Keratinocyte (primary cell): ENCODE data around the gene LDLRAD2. TPM values are rescaled to one million over a fixed set of nuclear protein-coding genes. Genes with fewer than 3 reads are reported as not detected.
"Not testable (repeated sequence)": the region's sequence is repeated elsewhere in the genome, so short reads cannot be mapped to it uniquely, and the experiment has no call there.

Source experiments
- DNase-seq: peaks from one replicate; pipeline ENCODE4 v3.0.0-alpha.2; 2011; ENCODE audit warnings: low read depth, missing footprints, low spot score
- FAIRE-seq: peaks from 2 replicates; lab custom pipeline; 2011; peaks lifted over from hg19 to GRCh38; lab: Jason Lieb, UNC
- H2AFZ ChIP-seq: 2 replicates; pipeline ENCODE4 v1.6.0; 2012; ENCODE audit warnings: low read length, control low read depth, inconsistent platforms; ENCODE audit not compliant: control insufficient read depth
- H3K27ac ChIP-seq: 2 replicates; pipeline ENCODE4 v1.5.1; 2011; ENCODE audit warnings: low read length; ENCODE audit not compliant: control insufficient read depth, insufficient read depth
- H3K27me3 ChIP-seq: 3 replicates; pipeline ENCODE4 v1.6.0; 2011; ENCODE audit warnings: low read length; ENCODE audit not compliant: control insufficient read depth, insufficient read depth; ENCODE audit errors: extremely low read depth
- H3K36me3 ChIP-seq, 2 experiments: 2 replicates in 1 of 2; 3 replicates in 1 of 2; pipeline ENCODE4 v1.5.1; 2011; ENCODE audit warnings: low read length in 2 of 2, mild to moderate bottlenecking in 1 of 2; ENCODE audit not compliant: control insufficient read depth in 2 of 2, insufficient read depth in 2 of 2; ENCODE audit errors: extremely low read depth in 1 of 2
- H3K4me1 ChIP-seq: 3 replicates; pipeline ENCODE4 v1.5.1; 2011; ENCODE audit warnings: low read length; ENCODE audit not compliant: control insufficient read depth, insufficient read depth; ENCODE audit errors: extremely low read depth
- H3K4me2 ChIP-seq: 3 replicates; pipeline ENCODE4 v1.6.0; 2011; ENCODE audit warnings: low read depth, low read length; ENCODE audit not compliant: control insufficient read depth, insufficient read depth; ENCODE audit errors: extremely low read depth
- H3K4me3 ChIP-seq, 3 experiments: fragments of 200-600 bp in 1 of 3; sonication (generic) in 1 of 3; 2 replicates in 2 of 3; 3 replicates in 1 of 3; pipeline ENCODE4 v1.5.1; 2011 to 2016; ENCODE audit warnings: low read length in 3 of 3, mild to moderate bottlenecking in 3 of 3, control low read depth in 2 of 3, inconsistent platforms in 1 of 3, low read depth in 1 of 3, mixed read lengths in 1 of 3, mixed run types in 1 of 3, moderate library complexity in 1 of 3; ENCODE audit not compliant: control insufficient read depth in 2 of 3, insufficient read depth in 2 of 3; ENCODE audit errors: extremely low read depth in 1 of 3
- H3K79me2 ChIP-seq: 2 replicates; pipeline ENCODE4 v1.6.0; 2012; ENCODE audit warnings: low read length; ENCODE audit not compliant: control insufficient read depth, insufficient read depth
- H3K9ac ChIP-seq: 3 replicates; pipeline ENCODE4 v1.6.0; 2011; ENCODE audit warnings: low read length; ENCODE audit not compliant: control insufficient read depth, insufficient read depth; ENCODE audit errors: extremely low read depth
- H3K9me1 ChIP-seq: 3 replicates; pipeline ENCODE4 v1.6.0; 2011; ENCODE audit warnings: low read length; ENCODE audit not compliant: control insufficient read depth, insufficient read depth; ENCODE audit errors: extremely low read depth
- H3K9me3 ChIP-seq: 2 replicates; pipeline ENCODE4 v1.5.1; 2012; ENCODE audit warnings: low read depth, low read length; ENCODE audit not compliant: control insufficient read depth
- H4K20me1 ChIP-seq: 3 replicates; pipeline ENCODE4 v1.6.0; 2011; ENCODE audit warnings: low read length; ENCODE audit not compliant: control insufficient read depth, insufficient read depth; ENCODE audit errors: extremely low read depth
- EZH2 ChIP-seq: IDR thresholded peaks from one replicate; pipeline ENCODE4 v1.6.1; 2012; ENCODE audit warnings: inconsistent platforms, mild to moderate bottlenecking, low read length, moderate library complexity
- dilution Hi-C: fragments of 300-500 bp; cut with MboI; formaldehyde crosslinking; loops from one replicate; pipeline ENCODE4 v1.7.0; 2020; ENCODE audit warnings: low sequenced_read_pairs; ENCODE audit not compliant: extremely low pct_ligation_motif_present
- polyA plus RNA-seq, 5 experiments: library from polyadenylated mRNA; depleted of rRNA in 3 of 5; stranded (reverse) in 3 of 5; stranded (forward) in 1 of 5; unstranded in 1 of 5; fragments of >200 nt; gene quantifications; 1 replicate in 1 of 5; 2 replicates in 3 of 5; 3 replicates in 1 of 5; pipeline versions ENCODE4 v1.2.1 to v1.2.3, GENCODE V29; 2011 to 2012; ENCODE audit warnings: missing spikeins in 2 of 5, low read depth in 1 of 5, low replicate concordance in 1 of 5
- TF ChIP-seq, protein P1 (sequence below), 3 experiments: IDR thresholded peaks in 1 of 3; conservative IDR thresholded peaks in 1 of 3; optimal IDR thresholded peaks in 1 of 3; 2 replicates in 2 of 3; 3 replicates in 1 of 3; pipeline versions ENCODE3 to v1.5.1; 2011; ENCODE audit warnings: low read length in 3 of 3, mild to moderate bottlenecking in 3 of 3, moderate library complexity in 2 of 3, control low read depth in 1 of 3, inconsistent platforms in 1 of 3; ENCODE audit not compliant: insufficient read depth in 2 of 3; ENCODE audit errors: extremely low read depth in 1 of 3

LDLRAD2 gene
- polyA plus RNA-seq, 1 donor (not counting 4 experiments of a cell fraction or from before 2014, with no cell fraction given), result 0.07 TPM

DNA sequence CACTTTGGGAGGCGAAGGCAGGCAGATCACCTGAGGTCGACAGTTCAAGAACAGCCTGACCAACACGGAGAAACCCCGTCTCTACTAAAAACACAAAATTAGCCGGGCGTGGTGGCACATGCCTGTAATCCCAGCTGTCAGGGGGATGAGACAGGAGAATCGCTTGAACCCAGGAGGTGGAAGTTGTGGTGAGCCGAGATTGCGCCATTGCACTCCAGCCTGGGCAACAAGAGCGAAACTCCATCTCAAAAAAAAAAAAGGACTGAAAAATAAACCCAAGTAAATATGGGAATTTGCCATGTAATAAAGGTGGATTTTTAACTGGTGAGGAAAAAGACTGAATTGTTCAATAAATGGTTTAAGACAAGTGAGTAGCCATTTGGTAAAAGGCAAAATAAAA, 40.4 kb upstream of the LDLRAD2 start:
- DNase-seq, H3K36me3 ChIP-seq, H3K4me3 ChIP-seq, H2AFZ ChIP-seq, H3K27ac ChIP-seq, H3K9me3 ChIP-seq, H3K4me1 ChIP-seq, FAIRE-seq, dilution Hi-C loops, H4K20me1 ChIP-seq, H3K9me1 ChIP-seq, H3K27me3 ChIP-seq, H3K9ac ChIP-seq, H3K4me2 ChIP-seq: not testable (repeated sequence)
- H3K79me2 ChIP-seq, result peaks cover 95% of the 10 kb centered on the region

DNA sequence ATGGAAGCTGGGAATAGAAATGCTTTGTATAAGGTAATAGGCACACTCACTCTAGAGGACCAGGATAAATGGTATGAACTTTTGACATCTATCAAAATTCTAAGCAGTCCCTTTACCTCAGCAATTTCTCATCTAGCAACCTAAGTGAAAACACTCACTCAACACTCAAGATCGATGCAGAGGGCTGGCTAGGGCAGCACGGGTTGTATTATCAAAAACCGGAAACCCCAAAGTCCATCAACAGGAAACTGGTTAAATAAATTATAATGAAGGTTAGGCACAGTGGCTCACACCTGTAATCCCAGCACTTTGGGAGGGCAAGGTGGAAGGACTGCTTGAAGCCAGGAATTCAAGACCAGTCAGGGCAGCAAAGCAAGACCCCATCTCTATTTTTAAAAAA, 38.5 kb upstream of the LDLRAD2 start:
- H3K79me2 ChIP-seq, result peaks cover 94% of the 10 kb centered on the region
- H3K4me1 ChIP-seq, result no peaks in the 10 kb centered on the region
- no peak overlapping the region for H3K9ac ChIP-seq
- H3K9me3 ChIP-seq, result no peaks in the 10 kb centered on the region
- H2AFZ ChIP-seq, result no peak overlapping the region
- no peaks in the 10 kb centered on the region for H3K27me3 ChIP-seq
- no peak for DNase-seq
- H3K9me1 ChIP-seq, result no peaks in the 10 kb centered on the region
- dilution Hi-C loops, result no loop called here
- no peak overlapping the region for H3K27ac ChIP-seq
- FAIRE-seq, result no peak
- H4K20me1 ChIP-seq, result no peaks in the 10 kb centered on the region
- peaks cover 0 to 3% of the 10 kb centered on the region in 2 experiments for H3K36me3 ChIP-seq
- TF ChIP-seq EZH2, result no peak
- TF ChIP-seq, protein P1, sequence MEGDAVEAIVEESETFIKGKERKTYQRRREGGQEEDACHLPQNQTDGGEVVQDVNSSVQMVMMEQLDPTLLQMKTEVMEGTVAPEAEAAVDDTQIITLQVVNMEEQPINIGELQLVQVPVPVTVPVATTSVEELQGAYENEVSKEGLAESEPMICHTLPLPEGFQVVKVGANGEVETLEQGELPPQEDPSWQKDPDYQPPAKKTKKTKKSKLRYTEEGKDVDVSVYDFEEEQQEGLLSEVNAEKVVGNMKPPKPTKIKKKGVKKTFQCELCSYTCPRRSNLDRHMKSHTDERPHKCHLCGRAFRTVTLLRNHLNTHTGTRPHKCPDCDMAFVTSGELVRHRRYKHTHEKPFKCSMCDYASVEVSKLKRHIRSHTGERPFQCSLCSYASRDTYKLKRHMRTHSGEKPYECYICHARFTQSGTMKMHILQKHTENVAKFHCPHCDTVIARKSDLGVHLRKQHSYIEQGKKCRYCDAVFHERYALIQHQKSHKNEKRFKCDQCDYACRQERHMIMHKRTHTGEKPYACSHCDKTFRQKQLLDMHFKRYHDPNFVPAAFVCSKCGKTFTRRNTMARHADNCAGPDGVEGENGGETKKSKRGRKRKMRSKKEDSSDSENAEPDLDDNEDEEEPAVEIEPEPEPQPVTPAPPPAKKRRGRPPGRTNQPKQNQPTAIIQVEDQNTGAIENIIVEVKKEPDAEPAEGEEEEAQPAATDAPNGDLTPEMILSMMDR (optimal IDR thresholded peaks at IDR 0.05 in 1 of 3, IDR thresholded peaks at IDR 0.05 in 1 of 3, conservative IDR thresholded peaks at IDR 0.05 in 1 of 3; ENCODE audit: extremely low read depth in 1 of 3, insufficient read depth in 2 of 3, low read length in 3 of 3), result no peak
- H3K4me2 ChIP-seq, result no peak overlapping the region
- H3K4me3 ChIP-seq, result no peak overlapping the region

DNA sequence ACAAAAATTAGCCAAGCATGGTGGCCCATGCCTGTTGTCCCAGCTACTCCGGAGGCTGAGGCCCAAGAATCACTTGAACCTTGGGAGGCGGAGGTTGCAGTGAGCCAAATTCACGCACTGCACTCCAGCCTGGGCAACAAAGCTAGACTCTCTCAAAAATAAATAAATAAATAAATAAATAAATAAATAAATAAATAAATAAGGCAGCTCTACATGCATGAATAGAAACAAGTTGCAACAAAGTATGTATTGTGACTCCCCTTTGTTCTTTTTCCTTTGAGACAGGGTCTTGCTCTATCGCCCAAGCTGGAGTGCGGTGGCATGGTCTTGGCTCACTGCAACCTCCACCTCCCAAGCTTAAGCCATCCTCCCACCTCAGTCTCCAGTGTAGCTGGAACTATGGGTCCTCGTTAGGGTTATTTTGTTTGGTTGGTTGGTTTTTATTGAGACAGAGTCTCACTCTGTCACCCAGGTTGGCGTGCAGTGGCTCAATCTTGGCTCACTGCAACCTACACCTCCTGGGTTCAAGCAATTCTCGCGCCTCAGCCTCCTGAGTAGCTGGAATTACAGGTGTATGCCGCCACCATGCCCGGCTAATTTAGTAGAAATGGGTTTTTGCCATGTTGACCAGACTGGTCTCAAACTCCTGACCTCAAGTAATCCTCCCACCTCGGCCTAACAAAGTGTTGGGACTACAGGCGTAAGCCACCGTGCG, 37.1 kb upstream of the LDLRAD2 start:
- no peak overlapping the region for H2AFZ ChIP-seq
- no peaks in the 10 kb centered on the region for H4K20me1 ChIP-seq
- H3K36me3 ChIP-seq, result peaks cover 0 to 3% of the 10 kb centered on the region in 2 experiments
- TF ChIP-seq, protein P1 (optimal IDR thresholded peaks at IDR 0.05 in 1 of 3, IDR thresholded peaks at IDR 0.05 in 1 of 3, conservative IDR thresholded peaks at IDR 0.05 in 1 of 3; ENCODE audit: extremely low read depth in 1 of 3, insufficient read depth in 2 of 3, low read length in 3 of 3), result no peak
- no peak for TF ChIP-seq EZH2
- H3K9me1 ChIP-seq, result no peaks in the 10 kb centered on the region
- H3K27me3 ChIP-seq, result no peaks in the 10 kb centered on the region
- no peak overlapping the region for H3K27ac ChIP-seq
- H3K9me3 ChIP-seq, result no peaks in the 10 kb centered on the region
- peaks cover 93% of the 10 kb centered on the region for H3K79me2 ChIP-seq
- H3K4me1 ChIP-seq, result no peaks in the 10 kb centered on the region
- no peak overlapping the region for H3K9ac ChIP-seq
- H3K4me2 ChIP-seq, result no peak overlapping the region
- no peak for FAIRE-seq
- no peak for DNase-seq
- dilution Hi-C loops, result no loop called here
- H3K4me3 ChIP-seq, result no peak overlapping the region
